PC-3 (cell line): ENCODE measurements around the gene UCK2. TPM values are rescaled to one million over a fixed set of nuclear protein-coding genes. Genes with fewer than 3 reads are reported as not detected.

Experiments
- ATAC-seq: fragments of 200-7000 bp; cut with Tn5 transposase; 2 replicates; pipeline ENCODE4 v1.9.1; 2020; ENCODE audit warnings: mild to moderate bottlenecking, moderate library complexity
- BruUV-seq: library from RNA; stranded (reverse); fragments of 400-500 nt; replicated peaks from 2 replicates; lab custom pipeline; 2021; lab: Mats Ljungman, UMichigan
- CTCF ChIA-PET: fragments of 300-600 bp; sonication (Branson Sonifier 250); formaldehyde crosslinking; loops from one replicate; lab custom pipeline; 2022; ENCODE audit warnings: antibody characterized with exemption; lab: Charles Lee
- POLR2A ChIA-PET: fragments of 300-600 bp; sonication (Branson Sonifier 250); formaldehyde crosslinking; loops from one replicate; lab custom pipeline; 2022; ENCODE audit warnings: antibody characterized with exemption; ENCODE audit not compliant: unreplicated experiment; lab: Charles Lee
- DNase-seq: peaks from one replicate; pipeline ENCODE4 v3.0.0-alpha.2; 2015
- H2AFZ ChIP-seq: fragments of 300-600 bp; sonication (generic); 2 replicates; pipeline ENCODE4 v1.6.0; 2016; ENCODE audit warnings: antibody characterized with exemption, low read length
- H3F3A ChIP-seq: fragments of 300-600 bp; sonication (generic); one replicate; pipeline ENCODE4 v1.6.0; 2017; ENCODE audit warnings: antibody characterized with exemption, low read length, control low read depth, mild to moderate bottlenecking; ENCODE audit not compliant: unreplicated experiment
- H3K27ac ChIP-seq: fragments of 300-600 bp; sonication (generic); 2 replicates; pipeline ENCODE4 v1.5.1; 2016; ENCODE audit warnings: mild to moderate bottlenecking, low read length
- H3K27me3 ChIP-seq: fragments of 300-600 bp; sonication (generic); 2 replicates; pipeline ENCODE4 v1.6.1; 2016; ENCODE audit warnings: low read length, mixed read lengths
- H3K36me3 ChIP-seq: fragments of 300-600 bp; sonication (generic); 2 replicates; pipeline ENCODE4 v1.6.1; 2016; ENCODE audit warnings: low read depth, mixed run types, low read length, mixed read lengths
- H3K4me1 ChIP-seq: fragments of 300-600 bp; sonication (generic); 2 replicates; pipeline ENCODE4 v1.5.1; 2016; ENCODE audit warnings: low read length; ENCODE audit not compliant: insufficient read depth
- H3K4me2 ChIP-seq: fragments of 300-600 bp; sonication (generic); 2 replicates; pipeline ENCODE4 v1.6.0; 2016; ENCODE audit warnings: low read length
- H3K4me3 ChIP-seq: fragments of 300-600 bp; sonication (generic); 2 replicates; pipeline ENCODE4 v1.5.1; 2016; ENCODE audit warnings: mild to moderate bottlenecking, low read length, mixed read lengths
- H3K79me2 ChIP-seq: fragments of 300-600 bp; sonication (generic); 2 replicates; pipeline ENCODE4 v1.6.1; 2017; ENCODE audit warnings: low read length, mixed read lengths
- H3K9ac ChIP-seq: fragments of 300-600 bp; sonication (generic); 2 replicates; pipeline ENCODE4 v1.6.0; 2016; ENCODE audit warnings: mild to moderate bottlenecking, low read length
- H3K9me2 ChIP-seq: fragments of 300-600 bp; sonication (generic); replicated peaks from 2 replicates; pipeline ENCODE4 v1.6.1; 2016; ENCODE audit warnings: mixed run types, low read length, mixed read lengths
- H3K9me3 ChIP-seq: fragments of 300-600 bp; sonication (generic); 2 replicates; pipeline ENCODE4 v1.6.1; 2016; ENCODE audit warnings: low read length, mixed read lengths
- H4K20me1 ChIP-seq: fragments of 300-600 bp; sonication (generic); 2 replicates; pipeline ENCODE4 v1.6.1; 2016; ENCODE audit warnings: low read length, mixed read lengths
- CTCF ChIP-seq: fragments of 300-600 bp; sonication (generic); conservative IDR thresholded peaks from 2 replicates; pipeline ENCODE4 v1.5.1; 2017; ENCODE audit warnings: antibody characterized with exemption, low read depth, mild to moderate bottlenecking, low read length
- EZH2 ChIP-seq: fragments of 300-600 bp; sonication (generic); IDR thresholded peaks from one replicate; pipeline ENCODE4 v1.6.1; 2017; ENCODE audit warnings: antibody characterized with exemption, mild to moderate bottlenecking, low read length; ENCODE audit not compliant: unreplicated experiment
- EZH2phosphoT487 ChIP-seq: fragments of 300-600 bp; sonication (generic); IDR thresholded peaks from 2 replicates; pipeline ENCODE4 v1.6.1; 2018; ENCODE audit warnings: mild to moderate bottlenecking, antibody characterized with exemption, low read length, borderline replicate concordance
- intact Hi-C: fragments of 100-400 bp; cut with micrococcal nuclease; formaldehyde crosslinking; loops from 2 replicates; pipeline ENCODE4 v1.9.0; 2023
- total RNA-seq: library from RNA; depleted of rRNA; stranded (reverse); fragments of >200 nt; gene quantifications from 2 replicates; pipeline ENCODE4 v1.2.3, GENCODE V29; 2014

UCK2 gene
- total RNA-seq, 1 experiment from 2014 or later = 193 TPM

- BruUV-seq = no TSS peak
- DNase-seq (no peak), ATAC-seq (no peak)
- no peaks in the 10 kb centered on the region for H4K20me1 ChIP-seq
- H3K4me3 ChIP-seq = no peak overlapping the region
- ChIA-PET POLR2A (no interaction called here), CTCF (no interaction called here)
- H3K4me1 ChIP-seq = no peaks in the 10 kb centered on the region
- H3F3A ChIP-seq = no peaks in the 10 kb centered on the region
- peaks cover 35% of the 10 kb centered on the region for H3K27me3 ChIP-seq
- H3K36me3 ChIP-seq = no peaks in the 10 kb centered on the region
- H3K27ac ChIP-seq = no peak overlapping the region
- H3K9me3 ChIP-seq = no peaks in the 10 kb centered on the region
- H3K9ac ChIP-seq = no peak overlapping the region
- intact Hi-C loops = no loop called here
- H3K4me2 ChIP-seq = no peak overlapping the region
- TF ChIP-seq EZH2phosphoT487 (no peak), EZH2 (no peak), CTCF (no peak)
- H2AFZ ChIP-seq = no peak overlapping the region
- H3K79me2 ChIP-seq = no peaks in the 10 kb centered on the region
- H3K9me2 ChIP-seq = no peaks in the 10 kb centered on the region
Observed at GRCh38 chr1:165936542-165936941, 109.1 kb downstream of the UCK2 start.

GRCh38 chr1:165937829-165938228 is 110.4 kb downstream of the UCK2 start:
- ChIA-PET CTCF (no interaction called here), POLR2A (no interaction called here)
- H3K4me3 ChIP-seq = no peak overlapping the region
- DNase-seq = no peak
- intact Hi-C loops = no loop called here
- ATAC-seq = no peak
- no peak overlapping the region for H3K27ac ChIP-seq
- no peaks in the 10 kb centered on the region for H3K9me2 ChIP-seq
- no peak overlapping the region for H3K9ac ChIP-seq
- H3K4me1 ChIP-seq = no peaks in the 10 kb centered on the region
- no peaks in the 10 kb centered on the region for H3K36me3 ChIP-seq
- H3F3A ChIP-seq = no peaks in the 10 kb centered on the region
- peaks cover 48% of the 10 kb centered on the region for H3K27me3 ChIP-seq
- H2AFZ ChIP-seq = no peak overlapping the region
- no peaks in the 10 kb centered on the region for H4K20me1 ChIP-seq
- BruUV-seq = no TSS peak
- no peak for TF ChIP-seq EZH2
- no peak for TF ChIP-seq EZH2phosphoT487
- TF ChIP-seq CTCF = no peak
- no peak overlapping the region for H3K4me2 ChIP-seq
- no peaks in the 10 kb centered on the region for H3K79me2 ChIP-seq
- H3K9me3 ChIP-seq = no peaks in the 10 kb centered on the region

GRCh38 chr1:165938844-165939243 is 111.4 kb downstream of the UCK2 start:
- no peaks in the 10 kb centered on the region for H3K9me3 ChIP-seq
- CTCF ChIA-PET = no interaction called here
- no peaks in the 10 kb centered on the region for H3K36me3 ChIP-seq
- H4K20me1 ChIP-seq = no peaks in the 10 kb centered on the region
- POLR2A ChIA-PET = interaction anchor here (0.6 kb wide), 1 partner anchor 1569 kb away, joined by 3 read pairs; no protein-coding TSS in a partner anchor
- H3K4me3 ChIP-seq = no peak overlapping the region
- H2AFZ ChIP-seq = no peak overlapping the region
- BruUV-seq = no TSS peak
- H3K79me2 ChIP-seq = no peaks in the 10 kb centered on the region
- no peak overlapping the region for H3K9ac ChIP-seq
- ATAC-seq = no peak
- no peak overlapping the region for H3K27ac ChIP-seq
- no peaks in the 10 kb centered on the region for H3K4me1 ChIP-seq
- DNase-seq = no peak
- intact Hi-C loops = no loop called here
- TF ChIP-seq CTCF (no peak), EZH2 (no peak), EZH2phosphoT487 (no peak)
- H3K27me3 ChIP-seq = peaks cover 57% of the 10 kb centered on the region
- no peak overlapping the region for H3K4me2 ChIP-seq
- H3F3A ChIP-seq = no peaks in the 10 kb centered on the region
- no peaks in the 10 kb centered on the region for H3K9me2 ChIP-seq
